SHP77 (cell line): ENCODE results near the gene PTTG1.

Experiments used
- DNase-seq, 2 experiments: peaks; one replicate each; lab custom pipeline; 2025; lab: John Stamatoyannopoulos, UW

Gene PTTG1

GRCh38 chr5:160473681-160474080 is 52.0 kb downstream of the PTTG1 start:
- no peak for DNase-seq

GRCh38 chr5:160474084-160474483 is 52.4 kb downstream of the PTTG1 start:
- no peak for DNase-seq

GRCh38 chr5:160475864-160476438 is 54.3 kb downstream of the PTTG1 start:
- no peak for DNase-seq

GRCh38 chr5:160477266-160477970 is 55.8 kb downstream of the PTTG1 start:
- DNase-seq = no peak

GRCh38 chr5:160478163-160478562 is 56.5 kb downstream of the PTTG1 start:
- DNase-seq = no peak
